ENCODE results near the gene UGT2B15.

DNA sequence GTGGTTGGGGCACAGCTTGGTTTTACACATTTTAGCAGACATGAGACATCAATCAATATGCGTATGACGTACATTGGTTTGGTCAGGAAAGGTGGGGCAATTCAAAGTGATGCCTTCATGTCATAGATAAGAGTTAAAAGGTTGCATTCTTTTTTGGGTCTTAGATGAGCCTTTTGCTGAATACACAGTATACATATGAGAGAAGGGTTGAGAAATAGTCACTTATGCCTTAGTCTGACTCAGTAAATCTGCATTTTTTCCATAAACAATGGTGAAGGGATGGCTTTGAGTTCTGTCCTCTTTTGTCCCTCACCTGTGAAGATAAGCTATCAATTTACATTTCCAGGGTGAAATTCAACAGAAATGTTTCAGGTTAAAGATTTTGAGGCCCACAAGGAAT, 43.9 kb upstream of the UGT2B15 start:
- TF ChIP-seq KLF1 (tag by site-specific recombination; IDR thresholded peaks at IDR 0.05) (no peak), ZNF302 (tag by site-specific recombination; IDR thresholded peaks at IDR 0.05; ENCODE audit: low read depth) (no peak)
- TF ChIP-seq, protein P1, sequence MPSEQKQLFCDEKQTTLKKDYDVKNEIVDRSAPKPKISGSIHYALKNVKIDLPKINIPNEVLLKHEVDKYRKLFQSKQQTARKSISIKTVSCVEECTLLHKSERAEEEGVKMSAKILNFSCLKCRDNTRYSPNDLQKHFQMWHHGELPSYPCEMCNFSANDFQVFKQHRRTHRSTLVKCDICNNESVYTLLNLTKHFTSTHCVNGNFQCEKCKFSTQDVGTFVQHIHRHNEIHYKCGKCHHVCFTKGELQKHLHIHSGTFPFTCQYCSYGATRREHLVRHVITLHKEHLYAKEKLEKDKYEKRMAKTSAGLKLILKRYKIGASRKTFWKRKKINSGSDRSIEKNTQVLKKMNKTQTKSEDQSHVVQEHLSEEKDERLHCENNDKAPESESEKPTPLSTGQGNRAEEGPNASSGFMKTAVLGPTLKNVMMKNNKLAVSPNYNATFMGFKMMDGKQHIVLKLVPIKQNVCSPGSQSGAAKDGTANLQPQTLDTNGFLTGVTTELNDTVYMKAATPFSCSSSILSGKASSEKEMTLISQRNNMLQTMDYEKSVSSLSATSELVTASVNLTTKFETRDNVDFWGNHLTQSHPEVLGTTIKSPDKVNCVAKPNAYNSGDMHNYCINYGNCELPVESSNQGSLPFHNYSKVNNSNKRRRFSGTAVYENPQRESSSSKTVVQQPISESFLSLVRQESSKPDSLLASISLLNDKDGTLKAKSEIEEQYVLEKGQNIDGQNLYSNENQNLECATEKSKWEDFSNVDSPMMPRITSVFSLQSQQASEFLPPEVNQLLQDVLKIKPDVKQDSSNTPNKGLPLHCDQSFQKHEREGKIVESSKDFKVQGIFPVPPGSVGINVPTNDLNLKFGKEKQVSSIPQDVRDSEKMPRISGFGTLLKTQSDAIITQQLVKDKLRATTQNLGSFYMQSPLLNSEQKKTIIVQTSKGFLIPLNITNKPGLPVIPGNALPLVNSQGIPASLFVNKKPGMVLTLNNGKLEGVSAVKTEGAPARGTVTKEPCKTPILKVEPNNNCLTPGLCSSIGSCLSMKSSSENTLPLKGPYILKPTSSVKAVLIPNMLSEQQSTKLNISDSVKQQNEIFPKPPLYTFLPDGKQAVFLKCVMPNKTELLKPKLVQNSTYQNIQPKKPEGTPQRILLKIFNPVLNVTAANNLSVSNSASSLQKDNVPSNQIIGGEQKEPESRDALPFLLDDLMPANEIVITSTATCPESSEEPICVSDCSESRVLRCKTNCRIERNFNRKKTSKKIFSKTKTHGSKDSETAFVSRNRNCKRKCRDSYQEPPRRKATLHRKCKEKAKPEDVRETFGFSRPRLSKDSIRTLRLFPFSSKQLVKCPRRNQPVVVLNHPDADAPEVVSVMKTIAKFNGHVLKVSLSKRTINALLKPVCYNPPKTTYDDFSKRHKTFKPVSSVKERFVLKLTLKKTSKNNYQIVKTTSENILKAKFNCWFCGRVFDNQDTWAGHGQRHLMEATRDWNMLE (tag by site-specific recombination; conservative IDR thresholded peaks at IDR 0.05; ENCODE audit: low read depth): no peak
- TF ChIP-seq, protein P2, sequence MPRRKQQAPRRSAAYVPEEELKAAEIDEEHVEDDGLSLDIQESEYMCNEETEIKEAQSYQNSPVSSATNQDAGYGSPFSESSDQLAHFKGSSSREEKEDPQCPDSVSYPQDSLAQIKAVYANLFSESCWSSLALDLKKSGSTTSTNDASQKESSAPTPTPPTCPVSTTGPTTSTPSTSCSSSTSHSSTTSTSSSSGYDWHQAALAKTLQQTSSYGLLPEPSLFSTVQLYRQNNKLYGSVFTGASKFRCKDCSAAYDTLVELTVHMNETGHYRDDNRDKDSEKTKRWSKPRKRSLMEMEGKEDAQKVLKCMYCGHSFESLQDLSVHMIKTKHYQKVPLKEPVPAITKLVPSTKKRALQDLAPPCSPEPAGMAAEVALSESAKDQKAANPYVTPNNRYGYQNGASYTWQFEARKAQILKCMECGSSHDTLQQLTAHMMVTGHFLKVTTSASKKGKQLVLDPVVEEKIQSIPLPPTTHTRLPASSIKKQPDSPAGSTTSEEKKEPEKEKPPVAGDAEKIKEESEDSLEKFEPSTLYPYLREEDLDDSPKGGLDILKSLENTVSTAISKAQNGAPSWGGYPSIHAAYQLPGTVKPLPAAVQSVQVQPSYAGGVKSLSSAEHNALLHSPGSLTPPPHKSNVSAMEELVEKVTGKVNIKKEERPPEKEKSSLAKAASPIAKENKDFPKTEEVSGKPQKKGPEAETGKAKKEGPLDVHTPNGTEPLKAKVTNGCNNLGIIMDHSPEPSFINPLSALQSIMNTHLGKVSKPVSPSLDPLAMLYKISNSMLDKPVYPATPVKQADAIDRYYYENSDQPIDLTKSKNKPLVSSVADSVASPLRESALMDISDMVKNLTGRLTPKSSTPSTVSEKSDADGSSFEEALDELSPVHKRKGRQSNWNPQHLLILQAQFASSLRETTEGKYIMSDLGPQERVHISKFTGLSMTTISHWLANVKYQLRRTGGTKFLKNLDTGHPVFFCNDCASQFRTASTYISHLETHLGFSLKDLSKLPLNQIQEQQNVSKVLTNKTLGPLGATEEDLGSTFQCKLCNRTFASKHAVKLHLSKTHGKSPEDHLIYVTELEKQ (tag by site-specific recombination; IDR thresholded peaks at IDR 0.05; ENCODE audit: borderline replicate concordance): no peak
